GM21723 (cell line): Measurements from ENCODE around the gene CFHR5.
"Not testable (repeated sequence)": the region's sequence is repeated elsewhere in the genome, so short reads cannot be mapped to it uniquely, and the experiment has no call there.

ENCODE experiments used
- ATAC-seq: cut with Tn5 transposase; IDR thresholded peaks from one replicate; pipeline ENCODE4 v1.9.1; 2021; ENCODE audit warnings: mild to moderate bottlenecking, moderate library complexity; ENCODE audit not compliant: unreplicated experiment

Gene CFHR5

GRCh38 chr1:196977278-196977677, at the start of gene CFHR5:
Gene CFHR5, plus strand, starts transcription at chr1:196977556. Its CDS starts 109 bp downstream, at chr1:196977665.
- no peak for ATAC-seq

- ATAC-seq, result not testable (repeated sequence)
Measured at GRCh38 chr1:196932853-196933252, 44.5 kb upstream of the CFHR5 start.

GRCh38 chr1:196933531-196934189, 43.7 kb upstream of the CFHR5 start:
- ATAC-seq, result no peak

- not testable (repeated sequence) for ATAC-seq
Measured at GRCh38 chr1:196941474-196941873, 35.9 kb upstream of the CFHR5 start.

- not testable (repeated sequence) for ATAC-seq
Measured at GRCh38 chr1:196943568-196943967, 33.8 kb upstream of the CFHR5 start, which contains the start of gene CFHR2. Gene CFHR2, plus strand, starts transcription at chr1:196943738. Its CDS starts 143 bp downstream, at chr1:196943881.

GRCh38 chr1:196951711-196952394, 25.5 kb upstream of the CFHR5 start:
- ATAC-seq, result peak; percentile 88

- no peak for ATAC-seq
Measured at GRCh38 chr1:196954778-196955177, 22.6 kb upstream of the CFHR5 start.

- ATAC-seq, result no peak
Measured at GRCh38 chr1:196955926-196956325, 21.4 kb upstream of the CFHR5 start.

- ATAC-seq, result peak; percentile 86
Measured at GRCh38 chr1:196960854-196961253, 16.5 kb upstream of the CFHR5 start.

GRCh38 chr1:196970182-196970581, 7.2 kb upstream of the CFHR5 start:
- no peak for ATAC-seq

- no peak for ATAC-seq
Measured at GRCh38 chr1:196976278-196976677, 1.1 kb upstream of the CFHR5 start.

GRCh38 chr1:196980859-196981258, 3.5 kb downstream of the CFHR5 start:
- ATAC-seq, result no peak

- not testable (repeated sequence) for ATAC-seq
Measured at GRCh38 chr1:196982247-196982646, 4.9 kb downstream of the CFHR5 start.

GRCh38 chr1:196991919-196992651, 14.7 kb downstream of the CFHR5 start:
- ATAC-seq, result not testable (repeated sequence)

GRCh38 chr1:196993916-196994315, 16.6 kb downstream of the CFHR5 start:
- no peak for ATAC-seq

- ATAC-seq, result no peak
Measured at GRCh38 chr1:196997423-196997822, 20.1 kb downstream of the CFHR5 start.

GRCh38 chr1:197001828-197002227, 24.5 kb downstream of the CFHR5 start:
- ATAC-seq, result no peak

GRCh38 chr1:197003132-197003531, 25.8 kb downstream of the CFHR5 start:
- ATAC-seq, result no peak

- ATAC-seq, result no peak
Measured at GRCh38 chr1:197008861-197009260, 31.5 kb downstream of the CFHR5 start.

- no peak for ATAC-seq
Measured at GRCh38 chr1:197011614-197012013, 34.3 kb downstream of the CFHR5 start.

GRCh38 chr1:197013234-197013633, 35.9 kb downstream of the CFHR5 start:
- ATAC-seq, result no peak

- ATAC-seq, result no peak
Measured at GRCh38 chr1:197016751-197017150, 39.4 kb downstream of the CFHR5 start.
